Measurements from ENCODE around the gene P3R3URF. TPM values are rescaled to one million over a fixed set of nuclear protein-coding genes. Genes with fewer than 3 reads are reported as not detected.
"Not testable (repeated sequence)": the region's sequence is repeated elsewhere in the genome, so short reads cannot be mapped to it uniquely, and the experiment has no call there.

Gene P3R3URF
- polyA plus RNA-seq (2013, experiment 1 of 2) = not detected
- polyA plus RNA-seq (2013, experiment 2 of 2) = not detected

GRCh38 chr1:46176211-46176865 lies at the start of gene P3R3URF:
Gene P3R3URF (minus strand): TSS chr1:46176488. CDS start chr1:46176471, 17 bp downstream.
- Histone ChIP-seq H3K27ac (ENCODE audit: low read depth, low read length, severe bottlenecking) (peak within 1 kb of the TSS; percentile 3), H3K36me3 (ENCODE audit: control insufficient read depth, insufficient read depth, low read length) (no peaks in the 10 kb centered on the region), H3K4me1 (ENCODE audit: control insufficient read depth, insufficient read depth, low read length, poor library complexity, severe bottlenecking) (peaks cover 20% of the 10 kb centered on the region), H3K9me3 (ENCODE audit: control insufficient read depth, low read length) (no peaks in the 10 kb centered on the region), H3K4me3 (ENCODE audit: extremely low read depth, insufficient read depth, low read length, poor library complexity, severe bottlenecking) (no peak within 1 kb of the TSS)
- 91 to 95% methylated on average over 12 of the region's 13 CpGs for WGBS, 2 experiments (ENCODE audit: insufficient coverage in 2 of 2)

GRCh38 chr1:46224966-46225365 lies 48.7 kb upstream of the P3R3URF start:
- no peaks in the 10 kb centered on the region for H3K36me3 ChIP-seq (ENCODE audit: control insufficient read depth, insufficient read depth, low read length)
- H3K4me1 ChIP-seq (ENCODE audit: control insufficient read depth, insufficient read depth, low read length, poor library complexity, severe bottlenecking) = peaks cover 11% of the 10 kb centered on the region
- WGBS, 2 experiments (ENCODE audit: insufficient coverage in 2 of 2) = 89 to 92% methylated on average over 3 to 4 of the region's 4 CpGs
- no peaks in the 10 kb centered on the region for H3K9me3 ChIP-seq (ENCODE audit: control insufficient read depth, low read length)
- no peak overlapping the region for H3K4me3 ChIP-seq (ENCODE audit: extremely low read depth, insufficient read depth, low read length, poor library complexity, severe bottlenecking)
- no peak overlapping the region for H3K27ac ChIP-seq (ENCODE audit: low read depth, low read length, severe bottlenecking)

GRCh38 chr1:46223472-46223943 lies 47.2 kb upstream of the P3R3URF start:
- Histone ChIP-seq H3K36me3 (ENCODE audit: control insufficient read depth, insufficient read depth, low read length) (no peaks in the 10 kb centered on the region), H3K27ac (ENCODE audit: low read depth, low read length, severe bottlenecking) (no peak overlapping the region), H3K4me3 (ENCODE audit: extremely low read depth, insufficient read depth, low read length, poor library complexity, severe bottlenecking) (no peak overlapping the region), H3K4me1 (ENCODE audit: control insufficient read depth, insufficient read depth, low read length, poor library complexity, severe bottlenecking) (peaks cover 11% of the 10 kb centered on the region), H3K9me3 (ENCODE audit: control insufficient read depth, low read length) (no peaks in the 10 kb centered on the region)
- WGBS, 2 experiments (ENCODE audit: insufficient coverage in 2 of 2) = 11 to 19% methylated on average over 5 of the region's 6 CpGs

- H3K9me3 ChIP-seq (ENCODE audit: control insufficient read depth, low read length); H3K36me3 ChIP-seq (ENCODE audit: control insufficient read depth, insufficient read depth, low read length); H3K4me3 ChIP-seq (ENCODE audit: extremely low read depth, insufficient read depth, low read length, poor library complexity, severe bottlenecking); H3K27ac ChIP-seq (ENCODE audit: low read depth, low read length, severe bottlenecking): not testable (repeated sequence)
- WGBS, 2 experiments (ENCODE audit: insufficient coverage in 2 of 2) = 84 to 85% methylated on average over 5 to 11 of the region's 11 CpGs
- H3K4me1 ChIP-seq (ENCODE audit: control insufficient read depth, insufficient read depth, low read length, poor library complexity, severe bottlenecking) = peaks cover 11% of the 10 kb centered on the region
These were observed 46.8 kb upstream of the P3R3URF start for GRCh38 chr1:46223055-46223454.

DNA sequence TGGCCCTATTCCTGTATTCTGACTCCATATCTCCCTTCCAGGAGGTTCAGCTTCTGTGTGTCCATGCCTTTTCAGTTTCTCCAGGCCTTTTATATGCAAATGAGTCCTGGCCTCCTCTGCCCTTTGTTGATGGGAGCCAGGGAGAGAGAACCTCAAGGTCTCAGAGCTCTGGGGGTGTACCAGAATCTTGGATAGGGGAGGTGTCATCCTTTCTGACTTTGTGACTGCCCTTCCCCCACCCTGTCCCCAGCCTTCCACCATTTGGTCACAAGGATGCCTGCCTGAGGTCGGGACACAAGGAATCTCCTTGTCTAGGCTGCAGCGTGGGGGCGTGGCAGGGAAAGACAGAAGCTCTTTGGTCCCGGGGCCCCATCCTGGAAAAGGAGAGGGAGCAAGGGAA lies 45.5 kb upstream of the P3R3URF start:
- WGBS, 2 experiments (ENCODE audit: insufficient coverage in 2 of 2) = 5 to 8% methylated on average over 4 of the region's 4 CpGs
- no peaks in the 10 kb centered on the region for H3K9me3 ChIP-seq (ENCODE audit: control insufficient read depth, low read length)
- H3K27ac ChIP-seq (ENCODE audit: low read depth, low read length, severe bottlenecking) = peak overlapping the region; percentile 73
- no peaks in the 10 kb centered on the region for H3K36me3 ChIP-seq (ENCODE audit: control insufficient read depth, insufficient read depth, low read length)
- no peak overlapping the region for H3K4me3 ChIP-seq (ENCODE audit: extremely low read depth, insufficient read depth, low read length, poor library complexity, severe bottlenecking)
- peaks cover 11% of the 10 kb centered on the region for H3K4me1 ChIP-seq (ENCODE audit: control insufficient read depth, insufficient read depth, low read length, poor library complexity, severe bottlenecking)

- 89% methylated on average over 1 of the region's 3 CpGs; no CpG with 5 or more reads in 1 of the 2 experiments for WGBS, 2 experiments (ENCODE audit: insufficient coverage in 2 of 2)
- no peak overlapping the region for H3K27ac ChIP-seq (ENCODE audit: low read depth, low read length, severe bottlenecking)
These were observed 44.5 kb upstream of the P3R3URF start for GRCh38 chr1:46220808-46221207.

DNA sequence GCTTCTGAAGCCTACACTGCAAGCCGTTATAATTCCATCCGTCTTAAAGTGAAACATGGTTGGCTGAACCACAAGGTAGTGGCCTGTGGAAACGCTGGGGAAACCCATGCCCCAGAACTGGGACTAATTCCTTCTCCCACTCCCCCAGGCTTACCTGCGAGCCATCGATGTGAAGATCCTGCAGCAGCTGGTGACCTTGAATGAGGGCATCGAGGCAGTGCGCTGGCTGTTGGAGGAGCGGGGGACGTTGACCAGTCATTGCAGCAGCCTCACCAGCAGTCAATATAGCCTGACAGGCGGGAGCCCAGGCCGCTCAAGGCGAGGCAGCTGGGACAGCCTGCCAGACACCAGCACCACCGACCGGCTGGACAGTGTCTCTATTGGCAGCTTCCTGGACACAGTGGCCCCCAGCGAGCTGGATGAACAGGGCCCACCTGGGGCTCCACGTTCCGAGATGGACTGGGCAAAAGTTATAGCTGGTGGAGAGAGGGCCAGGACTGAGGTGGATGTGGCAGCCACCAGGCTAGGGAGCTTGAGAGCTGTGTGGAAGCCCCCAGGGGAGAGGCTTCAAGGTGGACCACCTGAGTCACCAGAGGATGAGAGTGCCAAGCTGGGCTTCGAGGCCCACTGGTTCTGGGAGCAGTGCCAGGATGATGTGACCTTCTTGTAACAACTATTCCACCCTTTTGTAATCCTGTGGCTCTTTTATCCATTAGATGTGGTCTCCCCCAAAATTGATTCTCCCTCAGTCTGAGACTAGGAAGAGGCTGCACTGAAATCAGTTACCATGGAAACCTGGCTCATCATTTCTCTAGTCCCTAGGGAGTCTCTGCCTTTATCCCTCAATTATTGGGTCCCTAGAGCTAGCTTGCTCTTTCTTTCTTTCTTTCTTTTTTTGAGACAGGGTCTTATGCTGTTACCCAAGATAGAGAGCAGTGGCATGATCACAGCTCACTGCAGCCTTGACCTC lies 43.5 kb upstream of the P3R3URF start:
- H3K9me3 ChIP-seq (ENCODE audit: control insufficient read depth, low read length) = no peaks in the 10 kb centered on the region
- peaks cover 11% of the 10 kb centered on the region for H3K4me1 ChIP-seq (ENCODE audit: control insufficient read depth, insufficient read depth, low read length, poor library complexity, severe bottlenecking)
- no peaks in the 10 kb centered on the region for H3K36me3 ChIP-seq (ENCODE audit: control insufficient read depth, insufficient read depth, low read length)
- no peak overlapping the region for H3K27ac ChIP-seq (ENCODE audit: low read depth, low read length, severe bottlenecking)
- no peak overlapping the region for H3K4me3 ChIP-seq (ENCODE audit: extremely low read depth, insufficient read depth, low read length, poor library complexity, severe bottlenecking)
- WGBS, 2 experiments (ENCODE audit: insufficient coverage in 2 of 2) = 95 to 97% methylated on average over 17 of the region's 18 CpGs

More at GRCh38 chr1:46220808-46221207, 44.5 kb upstream of the P3R3URF start:
- H3K4me3 ChIP-seq (ENCODE audit: extremely low read depth, insufficient read depth, low read length, poor library complexity, severe bottlenecking) = no peak overlapping the region
- H3K36me3 ChIP-seq (ENCODE audit: control insufficient read depth, insufficient read depth, low read length) = no peaks in the 10 kb centered on the region
- H3K9me3 ChIP-seq (ENCODE audit: control insufficient read depth, low read length) = no peaks in the 10 kb centered on the region
- peaks cover 11% of the 10 kb centered on the region for H3K4me1 ChIP-seq (ENCODE audit: control insufficient read depth, insufficient read depth, low read length, poor library complexity, severe bottlenecking)

DNA sequence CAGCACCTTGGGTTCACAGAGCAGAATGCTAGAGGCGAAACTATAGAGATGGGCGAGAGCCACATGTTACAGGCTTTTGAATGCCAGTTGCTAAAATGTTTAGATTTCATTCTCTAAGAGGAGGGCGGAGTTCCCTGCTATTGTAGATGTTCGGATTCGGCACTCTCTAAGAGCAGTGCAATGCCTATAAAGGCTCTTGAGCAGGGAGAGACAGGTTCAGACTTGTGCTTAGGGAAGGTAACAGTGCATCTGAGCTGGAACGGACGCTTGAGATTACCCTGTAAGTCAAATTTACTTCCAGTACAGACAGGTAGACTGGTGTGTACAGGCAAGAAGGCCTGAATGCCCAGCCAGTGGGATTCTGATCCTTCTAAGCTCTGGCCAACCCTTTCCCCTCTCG lies 42.2 kb upstream of the P3R3URF start:
- H3K4me1 ChIP-seq (ENCODE audit: control insufficient read depth, insufficient read depth, low read length, poor library complexity, severe bottlenecking) = peaks cover 11% of the 10 kb centered on the region
- H3K36me3 ChIP-seq (ENCODE audit: control insufficient read depth, insufficient read depth, low read length) = no peaks in the 10 kb centered on the region
- H3K27ac ChIP-seq (ENCODE audit: low read depth, low read length, severe bottlenecking) = no peak overlapping the region
- no peaks in the 10 kb centered on the region for H3K9me3 ChIP-seq (ENCODE audit: control insufficient read depth, low read length)
- 93 to 94% methylated on average over 8 of the region's 8 CpGs for WGBS, 2 experiments (ENCODE audit: insufficient coverage in 2 of 2)
- no peak overlapping the region for H3K4me3 ChIP-seq (ENCODE audit: extremely low read depth, insufficient read depth, low read length, poor library complexity, severe bottlenecking)

GRCh38 chr1:46215504-46215903 lies 39.2 kb upstream of the P3R3URF start:
- Histone ChIP-seq H3K36me3 (ENCODE audit: control insufficient read depth, insufficient read depth, low read length) (no peaks in the 10 kb centered on the region), H3K4me1 (ENCODE audit: control insufficient read depth, insufficient read depth, low read length, poor library complexity, severe bottlenecking) (peaks cover 4% of the 10 kb centered on the region), H3K27ac (ENCODE audit: low read depth, low read length, severe bottlenecking) (no peak overlapping the region), H3K4me3 (ENCODE audit: extremely low read depth, insufficient read depth, low read length, poor library complexity, severe bottlenecking) (no peak overlapping the region), H3K9me3 (ENCODE audit: control insufficient read depth, low read length) (no peaks in the 10 kb centered on the region)

DNA sequence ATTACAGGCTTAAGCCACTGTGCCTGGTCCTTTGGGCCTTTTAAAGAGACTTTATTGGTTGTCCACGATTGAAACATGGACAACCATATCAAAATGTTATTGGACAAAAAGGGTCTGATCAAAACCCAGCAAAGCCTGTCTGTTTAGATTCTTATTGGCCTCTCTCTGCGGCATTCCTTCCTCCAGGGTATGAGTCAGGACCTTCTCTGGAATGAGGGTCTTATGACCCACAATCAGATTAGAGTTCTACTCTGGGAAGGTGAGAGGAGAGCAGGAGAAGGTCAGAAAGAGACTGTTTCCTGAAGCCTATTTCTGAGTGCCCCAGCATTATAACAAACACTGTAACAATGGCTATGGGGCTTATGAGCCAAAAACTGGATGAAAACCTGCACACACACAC lies 34.8 kb upstream of the P3R3URF start:
- Histone ChIP-seq H3K27ac (ENCODE audit: low read depth, low read length, severe bottlenecking) (no peak overlapping the region), H3K9me3 (ENCODE audit: control insufficient read depth, low read length) (no peaks in the 10 kb centered on the region), H3K4me3 (ENCODE audit: extremely low read depth, insufficient read depth, low read length, poor library complexity, severe bottlenecking) (no peak overlapping the region), H3K4me1 (ENCODE audit: control insufficient read depth, insufficient read depth, low read length, poor library complexity, severe bottlenecking) (peaks cover 8% of the 10 kb centered on the region), H3K36me3 (ENCODE audit: control insufficient read depth, insufficient read depth, low read length) (peaks cover 3% of the 10 kb centered on the region)
- WGBS, 2 experiments (ENCODE audit: insufficient coverage in 2 of 2) = 86 to 94% methylated on average over 2 of the region's 2 CpGs
